ENCODE data around the gene DLG2.

- TF ChIP-seq CTCF (IDR thresholded peaks at IDR 0.05; ENCODE audit: low read length) (no peak), EZH2phosphoT487 (IDR thresholded peaks at IDR 0.05; ENCODE audit: low read length) (no peak)
These were observed 1094.8 kb downstream of the DLG2 start for GRCh38 chr11:84532364-84532763.

All from MM.1S (cell line).